Calu3 (cell line): ENCODE measurements around the gene C6orf47. TPM values are rescaled to one million over a fixed set of nuclear protein-coding genes. Genes with fewer than 3 reads are reported as not detected.

ENCODE experiments used
- BruUV-seq: library from RNA; stranded (reverse); fragments of 400-500 nt; replicated peaks from 2 replicates; lab custom pipeline; 2021; lab: Mats Ljungman, UMichigan
- CTCF ChIA-PET: fragments of 300-600 bp; sonication (Branson Sonifier 250); formaldehyde crosslinking; loops from one replicate; lab custom pipeline; 2022; ENCODE audit warnings: antibody characterized with exemption; lab: Charles Lee
- DNase-seq: peaks from one replicate; pipeline ENCODE4 v3.0.0; 2022
- H3K27ac Mint-ChIP-seq: one replicate; pipeline ENCODE4 v1.8.0; 2022; ENCODE audit warnings: mixed read lengths; ENCODE audit not compliant: unreplicated experiment
- H3K27me3 Mint-ChIP-seq: one replicate; pipeline ENCODE4 v1.8.0; 2022; ENCODE audit warnings: mixed read lengths; ENCODE audit not compliant: unreplicated experiment
- H3K36me3 Mint-ChIP-seq: one replicate; pipeline ENCODE4 v1.8.0; 2022; ENCODE audit warnings: mild to moderate bottlenecking, moderate library complexity, mixed read lengths; ENCODE audit not compliant: insufficient read depth, unreplicated experiment
- H3K4me1 Mint-ChIP-seq: one replicate; pipeline ENCODE4 v1.8.0; 2022; ENCODE audit warnings: mild to moderate bottlenecking, low read depth, mixed read lengths; ENCODE audit not compliant: unreplicated experiment
- H3K4me3 Mint-ChIP-seq: one replicate; pipeline ENCODE4 v1.8.0; 2022; ENCODE audit warnings: mild to moderate bottlenecking, low read depth, moderate library complexity, mixed read lengths; ENCODE audit not compliant: unreplicated experiment
- H3K9me3 Mint-ChIP-seq: one replicate; pipeline ENCODE4 v1.8.0; 2022; ENCODE audit warnings: low read depth, mixed read lengths; ENCODE audit not compliant: unreplicated experiment
- CTCF ChIP-seq: fragments of 200-600 bp; IDR thresholded peaks from one replicate; pipeline ENCODE4 v1.8.0; 2022; ENCODE audit warnings: antibody characterized with exemption; ENCODE audit not compliant: unreplicated experiment
- intact Hi-C: fragments of 100-400 bp; cut with micrococcal nuclease; formaldehyde crosslinking; loops from one replicate; pipeline ENCODE4 v1.10.0; 2022; ENCODE audit not compliant: unreplicated experiment
- total RNA-seq: library from RNA; stranded (reverse); gene quantifications from 2 replicates; pipeline ENCODE4 v1.2.3, GENCODE V29; 2022

The C6orf47 gene
- total RNA-seq, 1 experiment from 2014 or later = 40.3 TPM

GRCh38 chr6:31693535-31693934 lies 33.0 kb upstream of the C6orf47 start:
- Mint-ChIP-seq H3K4me1 (peaks cover 16% of the 10 kb centered on the region), H3K27ac (no peak overlapping the region), H3K27me3 (no peaks in the 10 kb centered on the region), H3K4me3 (no peak overlapping the region), H3K9me3 (no peaks in the 10 kb centered on the region), H3K36me3 (peaks cover 43% of the 10 kb centered on the region)
- intact Hi-C loops = no loop called here
- CTCF ChIA-PET = interaction anchor here (0.8 to 1.9 kb wide), 2 partner anchors 46 to 116 kb away, joined by 3 to 4 read pairs; partner anchors contain the start of gene MSH5
- no TSS peak for BruUV-seq
- no peak for TF ChIP-seq CTCF
- no peak for DNase-seq

GRCh38 chr6:31692886-31693285 lies 32.3 kb upstream of the C6orf47 start:
- peaks cover 16% of the 10 kb centered on the region for H3K4me1 Mint-ChIP-seq
- no peak for TF ChIP-seq CTCF
- H3K27ac Mint-ChIP-seq = no peak overlapping the region
- no TSS peak for BruUV-seq
- no peak overlapping the region for H3K4me3 Mint-ChIP-seq
- no peaks in the 10 kb centered on the region for H3K9me3 Mint-ChIP-seq
- DNase-seq = no peak
- H3K27me3 Mint-ChIP-seq = no peaks in the 10 kb centered on the region
- H3K36me3 Mint-ChIP-seq = peaks cover 47% of the 10 kb centered on the region
- CTCF ChIA-PET = interaction anchor here (1.9 kb wide), 1 partner anchor 47 kb away, joined by 4 read pairs; the partner anchor contains the start of gene MSH5
- intact Hi-C loops = no loop called here

- Mint-ChIP-seq H3K9me3 (no peaks in the 10 kb centered on the region), H3K27ac (no peak overlapping the region), H3K27me3 (no peaks in the 10 kb centered on the region), H3K36me3 (peaks cover 48% of the 10 kb centered on the region), H3K4me1 (peaks cover 16% of the 10 kb centered on the region), H3K4me3 (no peak overlapping the region)
- DNase-seq = no peak
- intact Hi-C loops = no loop called here
- CTCF ChIA-PET = interaction anchor here (1.9 kb wide), 1 partner anchor 47 kb away, joined by 4 read pairs; the partner anchor contains the start of gene MSH5
- BruUV-seq = no TSS peak
- TF ChIP-seq CTCF = no peak
Observed at GRCh38 chr6:31692353-31692752, 31.8 kb upstream of the C6orf47 start.

GRCh38 chr6:31691564-31692108 lies 31.1 kb upstream of the C6orf47 start:
- H3K27me3 Mint-ChIP-seq = no peaks in the 10 kb centered on the region
- intact Hi-C loops = no loop called here
- CTCF ChIA-PET = interaction anchor here (2.0 to 2.6 kb wide), 2 partner anchors 10 to 78 kb away, joined by 8 read pairs; partner anchors contain the start of gene LY6G5C
- DNase-seq = no peak
- peaks cover 50% of the 10 kb centered on the region for H3K36me3 Mint-ChIP-seq
- no peak for TF ChIP-seq CTCF
- peaks cover 16% of the 10 kb centered on the region for H3K4me1 Mint-ChIP-seq
- no TSS peak for BruUV-seq
- H3K4me3 Mint-ChIP-seq = no peak overlapping the region
- no peak overlapping the region for H3K27ac Mint-ChIP-seq
- H3K9me3 Mint-ChIP-seq = no peaks in the 10 kb centered on the region
